ENCODE data around the gene ACR. TPM values are rescaled to one million over a fixed set of nuclear protein-coding genes. Genes with fewer than 3 reads are reported as not detected.

ACR gene
- total and polyA plus RNA-seq, 8 donors, result 0.34 to 0.92 (median 0.40) TPM; not detected in 5

GRCh38 chr22:50705219-50705691 lies 32.7 kb upstream of the ACR start:
- no peaks in the 10 kb centered on the region for H3K36me3 ChIP-seq
- H3K4me1 ChIP-seq, result no peaks in the 10 kb centered on the region
- H3K27ac ChIP-seq, result no peak overlapping the region
- no peak for TF ChIP-seq CTCF (IDR thresholded peaks at IDR 0.05)
- H3K4me3 ChIP-seq, result no peak overlapping the region
- no peaks in the 10 kb centered on the region for H3K9me3 ChIP-seq
- FAIRE-seq (no peak), ATAC-seq (peak in 3 of 4 donors; percentile 60 to 75 (median 74)), DNase-seq (peak in 4 of 6 donors; percentile 26 to 80 (median 50))
- intact Hi-C loops (cut with DNase I), result no loop called here
- no peaks in the 10 kb centered on the region for H3K27me3 ChIP-seq
- 57 to 59% methylated on average over 11 to 23 of the region's 23 CpGs for WGBS, 2 donors

- DNase-seq, result peak in 3 of 6 donors; percentile 21 to 67 (median 51)
- no peak for FAIRE-seq
- Histone ChIP-seq H3K36me3 (no peaks in the 10 kb centered on the region), H3K4me1 (no peaks in the 10 kb centered on the region), H3K9me3 (no peaks in the 10 kb centered on the region), H3K27me3 (no peaks in the 10 kb centered on the region), H3K27ac (no peak overlapping the region), H3K4me3 (no peak overlapping the region)
- WGBS, 2 donors, result 89 to 96% methylated on average over 24 to 27 of the region's 27 CpGs
- no peak for TF ChIP-seq CTCF (IDR thresholded peaks at IDR 0.05)
- ATAC-seq, result peak in 2 of 4 donors; percentile 10 to 23
- intact Hi-C loops (cut with DNase I), result no loop called here
Observed at GRCh38 chr22:50705851-50706351, 32.1 kb upstream of the ACR start.

GRCh38 chr22:50706481-50707125 lies 31.4 kb upstream of the ACR start:
- no peak for FAIRE-seq
- H3K27me3 ChIP-seq, result no peaks in the 10 kb centered on the region
- TF ChIP-seq CTCF (IDR thresholded peaks at IDR 0.05), result no peak
- peak in 3 of 6 donors; percentile 3 to 35 (median 27) for DNase-seq
- WGBS, 2 donors, result 90 to 91% methylated on average over 14 of the region's 14 CpGs
- ATAC-seq, result no peak
- no peaks in the 10 kb centered on the region for H3K4me1 ChIP-seq
- intact Hi-C loops (cut with DNase I), result no loop called here
- no peaks in the 10 kb centered on the region for H3K9me3 ChIP-seq
- no peak overlapping the region for H3K27ac ChIP-seq
- H3K36me3 ChIP-seq, result no peaks in the 10 kb centered on the region
- H3K4me3 ChIP-seq, result no peak overlapping the region

- ATAC-seq (no peak), FAIRE-seq (no peak), DNase-seq (no peak)
- Histone ChIP-seq H3K36me3 (no peaks in the 10 kb centered on the region), H3K4me1 (peaks cover 0 to 5% (median 0%) of the 10 kb centered on the region in 3 donors), H3K4me3 (no peak overlapping the region), H3K9me3 (no peaks in the 10 kb centered on the region), H3K27me3 (no peaks in the 10 kb centered on the region), H3K27ac (no peak overlapping the region)
- intact Hi-C loops (cut with DNase I), result no loop called here
- WGBS, 2 donors, result 90 to 95% methylated on average over 3 of the region's 3 CpGs
- TF ChIP-seq CTCF (IDR thresholded peaks at IDR 0.05), result no peak
Observed at GRCh38 chr22:50708474-50708873, 29.5 kb upstream of the ACR start.

- no peaks in the 10 kb centered on the region for H3K36me3 ChIP-seq
- no peak for ATAC-seq
- no peak overlapping the region for H3K27ac ChIP-seq
- peaks cover 0 to 5% (median 0%) of the 10 kb centered on the region in 3 donors for H3K4me1 ChIP-seq
- intact Hi-C loops (cut with DNase I), result no loop called here
- TF ChIP-seq CTCF (IDR thresholded peaks at IDR 0.05), result no peak
- no peaks in the 10 kb centered on the region for H3K9me3 ChIP-seq
- 77 to 88% methylated on average over 6 of the region's 6 CpGs for whole genome bisulfite sequencing, 2 donors
- no peak for FAIRE-seq
- H3K4me3 ChIP-seq, result no peak overlapping the region
- H3K27me3 ChIP-seq, result no peaks in the 10 kb centered on the region
- peak in 2 of 6 donors; percentile 1 to 4 for DNase-seq
Observed at GRCh38 chr22:50708996-50709395, 29.0 kb upstream of the ACR start.
